Keratinocyte (primary cell): ENCODE data around the gene EIF3F. TPM values are rescaled to one million over a fixed set of nuclear protein-coding genes. Genes with fewer than 3 reads are reported as not detected.

Source experiments
- DNase-seq: peaks from one replicate; pipeline ENCODE4 v3.0.0-alpha.2; 2011; ENCODE audit warnings: low read depth, missing footprints, low spot score
- FAIRE-seq: peaks from 2 replicates; lab custom pipeline; 2011; peaks lifted over from hg19 to GRCh38; lab: Jason Lieb, UNC
- H2AFZ ChIP-seq: 2 replicates; pipeline ENCODE4 v1.6.0; 2012; ENCODE audit warnings: low read length, control low read depth, inconsistent platforms; ENCODE audit not compliant: control insufficient read depth
- H3K27ac ChIP-seq: 2 replicates; pipeline ENCODE4 v1.5.1; 2011; ENCODE audit warnings: low read length; ENCODE audit not compliant: control insufficient read depth, insufficient read depth
- H3K27me3 ChIP-seq: 3 replicates; pipeline ENCODE4 v1.6.0; 2011; ENCODE audit warnings: low read length; ENCODE audit not compliant: control insufficient read depth, insufficient read depth; ENCODE audit errors: extremely low read depth
- H3K36me3 ChIP-seq, 2 experiments: 2 replicates in 1 of 2; 3 replicates in 1 of 2; pipeline ENCODE4 v1.5.1; 2011; ENCODE audit warnings: low read length in 2 of 2, mild to moderate bottlenecking in 1 of 2; ENCODE audit not compliant: control insufficient read depth in 2 of 2, insufficient read depth in 2 of 2; ENCODE audit errors: extremely low read depth in 1 of 2
- H3K4me1 ChIP-seq: 3 replicates; pipeline ENCODE4 v1.5.1; 2011; ENCODE audit warnings: low read length; ENCODE audit not compliant: control insufficient read depth, insufficient read depth; ENCODE audit errors: extremely low read depth
- H3K4me2 ChIP-seq: 3 replicates; pipeline ENCODE4 v1.6.0; 2011; ENCODE audit warnings: low read depth, low read length; ENCODE audit not compliant: control insufficient read depth, insufficient read depth; ENCODE audit errors: extremely low read depth
- H3K4me3 ChIP-seq, 3 experiments: fragments of 200-600 bp in 1 of 3; sonication (generic) in 1 of 3; 2 replicates in 2 of 3; 3 replicates in 1 of 3; pipeline ENCODE4 v1.5.1; 2011 to 2016; ENCODE audit warnings: low read length in 3 of 3, mild to moderate bottlenecking in 3 of 3, control low read depth in 2 of 3, inconsistent platforms in 1 of 3, low read depth in 1 of 3, mixed read lengths in 1 of 3, mixed run types in 1 of 3, moderate library complexity in 1 of 3; ENCODE audit not compliant: control insufficient read depth in 2 of 3, insufficient read depth in 2 of 3; ENCODE audit errors: extremely low read depth in 1 of 3
- H3K79me2 ChIP-seq: 2 replicates; pipeline ENCODE4 v1.6.0; 2012; ENCODE audit warnings: low read length; ENCODE audit not compliant: control insufficient read depth, insufficient read depth
- H3K9ac ChIP-seq: 3 replicates; pipeline ENCODE4 v1.6.0; 2011; ENCODE audit warnings: low read length; ENCODE audit not compliant: control insufficient read depth, insufficient read depth; ENCODE audit errors: extremely low read depth
- H3K9me1 ChIP-seq: 3 replicates; pipeline ENCODE4 v1.6.0; 2011; ENCODE audit warnings: low read length; ENCODE audit not compliant: control insufficient read depth, insufficient read depth; ENCODE audit errors: extremely low read depth
- H3K9me3 ChIP-seq: 2 replicates; pipeline ENCODE4 v1.5.1; 2012; ENCODE audit warnings: low read depth, low read length; ENCODE audit not compliant: control insufficient read depth
- H4K20me1 ChIP-seq: 3 replicates; pipeline ENCODE4 v1.6.0; 2011; ENCODE audit warnings: low read length; ENCODE audit not compliant: control insufficient read depth, insufficient read depth; ENCODE audit errors: extremely low read depth
- CTCF ChIP-seq, 3 experiments: IDR thresholded peaks in 1 of 3; conservative IDR thresholded peaks in 1 of 3; optimal IDR thresholded peaks in 1 of 3; 2 replicates in 2 of 3; 3 replicates in 1 of 3; pipeline versions ENCODE3 to v1.5.1; 2011; ENCODE audit warnings: low read length in 3 of 3, mild to moderate bottlenecking in 3 of 3, moderate library complexity in 2 of 3, control low read depth in 1 of 3, inconsistent platforms in 1 of 3; ENCODE audit not compliant: insufficient read depth in 2 of 3; ENCODE audit errors: extremely low read depth in 1 of 3
- EZH2 ChIP-seq: IDR thresholded peaks from one replicate; pipeline ENCODE4 v1.6.1; 2012; ENCODE audit warnings: inconsistent platforms, mild to moderate bottlenecking, low read length, moderate library complexity
- dilution Hi-C: fragments of 300-500 bp; cut with MboI; formaldehyde crosslinking; loops from one replicate; pipeline ENCODE4 v1.7.0; 2020; ENCODE audit warnings: low sequenced_read_pairs; ENCODE audit not compliant: extremely low pct_ligation_motif_present
- polyA plus RNA-seq, 5 experiments: library from polyadenylated mRNA; depleted of rRNA in 3 of 5; stranded (reverse) in 3 of 5; stranded (forward) in 1 of 5; unstranded in 1 of 5; fragments of >200 nt; gene quantifications; 1 replicate in 1 of 5; 2 replicates in 3 of 5; 3 replicates in 1 of 5; pipeline versions ENCODE4 v1.2.1 to v1.2.3, GENCODE V29; 2011 to 2012; ENCODE audit warnings: missing spikeins in 2 of 5, low read depth in 1 of 5, low replicate concordance in 1 of 5

Gene EIF3F
- polyA plus RNA-seq, 1 donor (not counting 4 experiments of a cell fraction or from before 2014, with no cell fraction given), result 158 TPM

GRCh38 chr11:7973011-7973410, 14.1 kb upstream of the EIF3F start:
- Histone ChIP-seq H3K36me3 (no peaks in the 10 kb centered on the region), H3K27me3 (no peaks in the 10 kb centered on the region), H4K20me1 (no peaks in the 10 kb centered on the region), H3K27ac (peak overlapping the region; percentile 33), H3K79me2 (no peaks in the 10 kb centered on the region), H3K9me3 (no peaks in the 10 kb centered on the region), H3K4me2 (no peak overlapping the region), H3K9me1 (no peaks in the 10 kb centered on the region), H3K4me1 (peaks cover 29% of the 10 kb centered on the region), H3K4me3 (no peak overlapping the region), H3K9ac (no peak overlapping the region), H2AFZ (no peak overlapping the region)
- TF ChIP-seq EZH2 (no peak), CTCF (optimal IDR thresholded peaks at IDR 0.05 in 1 of 3, IDR thresholded peaks at IDR 0.05 in 1 of 3, conservative IDR thresholded peaks at IDR 0.05 in 1 of 3; ENCODE audit: extremely low read depth in 1 of 3, insufficient read depth in 2 of 3, low read length in 3 of 3) (no peak)
- FAIRE-seq (no peak), DNase-seq (no peak)
- dilution Hi-C loops, result no loop called here

- H3K79me2 ChIP-seq, result no peaks in the 10 kb centered on the region
- H3K4me2 ChIP-seq, result no peak overlapping the region
- DNase-seq (no peak), FAIRE-seq (no peak)
- H3K27ac ChIP-seq, result peak overlapping the region; percentile 7
- H2AFZ ChIP-seq, result peak overlapping the region; percentile 34
- no peak overlapping the region for H3K9ac ChIP-seq
- TF ChIP-seq CTCF (optimal IDR thresholded peaks at IDR 0.05 in 1 of 3, IDR thresholded peaks at IDR 0.05 in 1 of 3, conservative IDR thresholded peaks at IDR 0.05 in 1 of 3; ENCODE audit: extremely low read depth in 1 of 3, insufficient read depth in 2 of 3, low read length in 3 of 3), result no peak
- no peak for TF ChIP-seq EZH2
- H3K9me3 ChIP-seq, result no peaks in the 10 kb centered on the region
- no peaks in the 10 kb centered on the region for H3K9me1 ChIP-seq
- H3K4me1 ChIP-seq, result peaks cover 21% of the 10 kb centered on the region
- dilution Hi-C loops, result no loop called here
- H3K36me3 ChIP-seq, result no peaks in the 10 kb centered on the region
- no peak overlapping the region for H3K4me3 ChIP-seq
- no peaks in the 10 kb centered on the region for H4K20me1 ChIP-seq
- H3K27me3 ChIP-seq, result no peaks in the 10 kb centered on the region
Observed at GRCh38 chr11:7974668-7975067, 12.5 kb upstream of the EIF3F start.
